Stimulated activated CD4-positive, alpha-beta T cell treated with anti-CD3 and anti-CD28 coated beads, TNF-alpha, amount 100 ng/mL, for 24 hours (primary cell): ENCODE results near the gene ABHD8.
"Not testable (repeated sequence)": the region's sequence is repeated elsewhere in the genome, so short reads cannot be mapped to it uniquely, and the experiment has no call there.

Experiments
- DNase-seq, 3 experiments: peaks; one replicate each; pipeline ENCODE4 v3.0.0-alpha.2; 2020; ENCODE audit warnings: low read depth in 3 of 3

Gene ABHD8

DNA sequence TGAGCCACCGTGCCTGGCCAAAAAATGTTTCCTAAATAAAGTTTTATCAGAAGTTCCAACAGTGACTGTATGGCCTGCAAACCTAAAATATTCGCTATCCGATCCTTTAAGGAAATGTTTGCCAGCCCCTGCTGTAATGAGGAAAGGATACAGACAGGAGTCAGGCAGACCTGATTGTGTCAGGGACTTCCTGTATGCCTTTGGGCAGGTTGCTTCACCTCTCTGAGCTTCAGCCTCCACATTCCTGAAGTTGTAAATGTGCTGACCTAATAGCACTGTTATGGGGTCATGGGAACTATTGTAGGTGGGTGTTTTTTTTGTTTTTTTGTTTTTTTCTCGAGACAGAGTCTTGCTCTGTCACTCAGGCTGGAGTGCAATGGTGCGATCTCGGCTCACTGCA, 6.2 kb downstream of the ABHD8 start:
- DNase-seq = no peak

DNA sequence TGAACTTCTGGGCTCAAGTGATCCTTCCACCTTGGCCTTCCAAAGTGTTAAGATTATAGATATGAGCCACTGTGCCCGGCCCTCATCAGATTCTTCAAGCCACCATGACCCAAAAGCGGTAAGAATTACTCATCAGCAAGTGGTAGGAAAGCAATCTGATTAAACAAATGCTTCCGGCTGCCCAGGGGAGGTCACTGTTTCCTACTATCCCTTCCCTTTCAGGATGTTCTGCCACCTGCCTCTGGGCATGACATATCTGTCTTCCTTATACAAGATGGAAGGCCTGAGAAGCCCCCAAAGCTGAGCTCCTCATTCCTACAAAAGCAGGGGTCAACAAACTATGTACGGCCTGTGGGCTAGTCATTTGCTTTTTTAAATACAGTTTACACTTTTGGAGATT, 7.0 kb downstream of the ABHD8 start:
- no peak for DNase-seq

DNA sequence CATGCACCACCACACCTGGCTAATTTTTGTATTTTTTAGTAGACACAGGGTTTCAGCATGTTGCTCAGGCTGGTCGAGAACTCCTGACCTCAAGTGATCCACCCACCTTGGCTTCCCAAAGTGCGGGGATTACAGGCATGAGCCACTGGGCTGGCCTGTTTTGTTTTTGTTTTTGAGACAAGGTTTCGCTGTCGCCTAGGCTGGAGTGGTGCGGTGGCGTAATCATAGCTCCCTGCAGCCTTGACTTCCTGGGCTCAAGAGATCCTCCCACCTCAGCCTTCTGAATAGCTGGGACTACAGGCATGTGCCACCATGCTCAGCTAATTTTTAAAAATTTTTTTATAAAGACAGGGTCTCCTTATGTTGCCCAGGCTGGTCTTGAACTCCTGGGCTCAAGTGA, 7.7 kb downstream of the ABHD8 start:
- not testable (repeated sequence) for DNase-seq

DNA sequence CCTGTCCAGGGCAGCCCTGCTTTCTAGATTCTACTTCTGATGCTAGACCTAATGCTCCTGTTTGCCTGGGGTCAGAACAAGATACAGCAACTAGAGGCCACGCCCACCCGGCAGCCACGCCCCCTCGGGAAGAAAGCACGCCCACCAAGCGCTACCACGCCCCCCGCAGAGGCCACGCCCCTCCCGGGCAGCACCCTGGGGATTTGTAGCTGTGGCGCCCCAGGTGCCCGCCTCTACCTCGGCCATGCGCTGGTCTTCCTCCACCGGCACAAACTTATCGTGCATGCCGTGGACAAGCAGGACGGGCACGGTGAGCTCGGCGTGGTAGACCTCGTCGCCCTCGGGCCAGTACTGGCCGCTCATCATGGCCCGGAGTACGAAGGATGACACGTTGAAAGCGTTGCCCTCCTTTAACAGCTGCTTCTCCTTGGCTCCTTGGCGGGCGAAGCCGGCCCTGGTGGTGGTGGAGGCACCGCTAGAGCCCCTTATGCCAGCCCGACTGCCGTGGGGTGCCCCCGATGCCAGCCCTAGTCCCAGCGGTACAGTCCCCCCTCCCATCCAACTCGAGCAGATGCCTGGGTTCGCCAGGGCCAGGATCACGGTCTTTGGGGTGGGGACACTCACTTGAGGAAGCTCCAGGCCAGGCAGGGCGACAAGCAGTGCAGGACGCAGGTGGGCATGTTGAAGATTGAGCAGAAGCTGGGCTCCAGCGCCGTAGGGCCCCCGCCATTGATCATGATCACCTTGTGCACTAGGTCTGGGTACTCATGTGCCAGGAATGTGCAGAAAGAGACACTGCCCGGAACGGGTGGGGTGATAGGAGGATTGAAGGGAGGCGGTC, 9.0 kb downstream of the ABHD8 start:
- peak in 1 of 3 experiments; percentile 55 for DNase-seq

DNA sequence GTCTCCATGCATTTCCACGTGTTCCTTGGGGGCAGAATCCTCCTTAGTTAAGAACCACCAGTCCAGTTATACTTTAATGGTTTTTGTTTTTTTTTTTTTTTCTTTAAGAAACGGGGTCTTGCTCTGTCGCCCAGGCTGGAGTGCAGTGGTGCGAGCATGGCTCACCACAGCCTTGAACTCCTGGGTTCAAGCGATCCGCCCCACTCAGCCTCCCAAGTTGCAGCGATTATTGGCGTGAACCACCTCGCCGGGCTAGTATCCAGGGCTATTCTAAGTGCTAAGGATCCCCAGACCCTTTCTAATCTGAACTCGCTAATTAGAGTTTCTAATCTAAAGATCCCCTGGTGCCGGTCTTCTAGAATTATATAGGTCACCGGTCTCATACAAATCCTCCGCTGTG, 9.6 kb downstream of the ABHD8 start:
- no peak for DNase-seq

DNA sequence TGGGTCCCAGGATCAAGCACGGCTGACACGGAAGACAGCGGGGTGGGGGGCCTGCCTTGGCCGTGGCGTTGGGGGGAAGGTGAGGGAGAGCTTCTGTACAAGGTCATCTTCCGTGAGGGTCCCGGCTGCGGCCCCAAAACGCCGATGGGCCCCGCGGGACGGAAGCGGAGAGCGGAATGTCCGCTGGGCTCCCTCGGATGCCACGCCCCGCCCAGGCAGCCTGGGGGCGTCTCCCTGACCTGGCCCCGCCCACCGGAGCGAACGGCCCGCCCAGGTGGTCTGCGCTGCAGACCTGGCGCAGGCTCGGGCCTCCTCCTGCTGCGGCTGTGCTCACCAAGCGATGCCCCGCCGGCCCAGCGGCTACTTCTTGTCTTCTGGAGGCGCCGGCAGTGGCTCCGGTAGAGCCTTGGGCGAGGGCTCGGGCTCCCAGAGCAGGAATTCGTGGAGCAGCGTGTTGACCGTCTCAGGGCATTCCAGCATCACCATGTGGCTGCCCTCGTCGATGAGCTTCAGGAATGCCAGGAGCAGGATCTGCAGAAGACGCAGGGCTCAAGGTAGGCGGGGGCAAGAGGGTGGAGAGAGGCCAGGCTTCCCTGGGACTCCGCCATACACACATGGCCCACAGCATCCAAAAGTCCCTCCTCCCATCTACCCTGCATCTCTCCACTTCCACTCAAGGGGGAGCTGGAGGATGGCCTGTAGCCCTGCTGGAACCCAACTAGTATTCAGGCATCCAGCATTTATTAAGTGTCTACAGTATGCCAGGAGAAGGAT, 10.7 kb downstream of the ABHD8 start:
- DNase-seq = peak; percentile 61 to 81 (median 62)

DNA sequence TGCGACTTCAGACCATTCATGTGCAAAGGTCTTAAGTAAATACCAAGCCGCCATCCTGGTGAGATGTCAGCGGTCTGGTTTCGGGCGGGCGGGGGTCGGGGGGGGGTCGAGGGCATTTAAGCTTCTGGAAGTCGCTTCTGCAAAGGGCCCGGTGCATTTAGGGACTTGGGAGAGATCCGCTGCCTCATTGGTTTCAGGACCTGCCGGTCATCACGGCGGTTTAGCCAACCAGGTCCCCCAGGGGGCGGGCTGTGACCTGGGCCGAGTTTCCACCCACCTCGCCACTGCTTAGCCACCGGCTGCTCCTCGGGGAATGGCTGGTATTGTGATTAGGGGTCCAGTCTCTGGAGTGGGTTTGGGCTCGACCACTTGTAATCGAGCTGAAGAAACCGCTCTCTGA, 13.7 kb downstream of the ABHD8 start:
- DNase-seq = peak in 1 of 3 experiments; percentile 68

DNA sequence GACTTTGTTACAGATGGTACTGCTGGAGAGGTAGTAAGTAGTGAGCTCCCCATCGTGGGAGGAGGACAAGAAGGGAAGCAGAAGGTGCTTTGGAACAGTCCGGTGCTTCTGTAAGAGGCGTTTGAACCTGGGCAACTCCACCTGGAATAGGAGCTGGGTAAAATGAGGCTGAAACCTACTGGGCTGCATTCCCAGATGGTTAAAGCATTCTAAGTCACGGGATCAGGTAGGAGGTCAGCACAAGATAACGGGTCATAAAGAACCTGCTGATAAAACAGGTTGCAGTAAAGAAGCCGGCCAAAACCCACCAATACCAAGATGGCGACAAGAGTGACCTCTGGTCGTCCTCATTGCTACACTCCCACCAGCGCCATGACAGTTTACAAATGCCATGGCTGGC, 16.5 kb downstream of the ABHD8 start:
- DNase-seq = no peak

DNA sequence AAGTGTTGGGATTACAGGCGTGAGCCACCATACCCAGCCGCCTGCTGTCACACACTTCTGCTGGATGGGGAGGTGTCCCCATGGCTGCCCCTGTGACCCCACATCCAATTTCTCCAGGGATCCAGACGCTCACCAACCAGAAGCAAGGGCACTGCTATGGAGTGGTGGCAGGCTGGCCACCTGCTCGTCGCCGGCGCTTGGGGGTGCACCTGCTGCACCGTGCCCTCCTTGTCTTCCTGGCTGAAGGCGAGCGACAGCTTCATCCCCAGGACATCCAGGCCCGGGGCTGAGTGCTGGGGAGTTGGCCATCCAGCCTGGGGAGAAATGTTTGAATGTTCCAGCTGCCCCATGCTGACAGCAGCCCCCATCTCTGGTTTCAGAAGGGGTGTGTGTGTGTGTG, 17.0 kb downstream of the ABHD8 start:
- no peak for DNase-seq

DNA sequence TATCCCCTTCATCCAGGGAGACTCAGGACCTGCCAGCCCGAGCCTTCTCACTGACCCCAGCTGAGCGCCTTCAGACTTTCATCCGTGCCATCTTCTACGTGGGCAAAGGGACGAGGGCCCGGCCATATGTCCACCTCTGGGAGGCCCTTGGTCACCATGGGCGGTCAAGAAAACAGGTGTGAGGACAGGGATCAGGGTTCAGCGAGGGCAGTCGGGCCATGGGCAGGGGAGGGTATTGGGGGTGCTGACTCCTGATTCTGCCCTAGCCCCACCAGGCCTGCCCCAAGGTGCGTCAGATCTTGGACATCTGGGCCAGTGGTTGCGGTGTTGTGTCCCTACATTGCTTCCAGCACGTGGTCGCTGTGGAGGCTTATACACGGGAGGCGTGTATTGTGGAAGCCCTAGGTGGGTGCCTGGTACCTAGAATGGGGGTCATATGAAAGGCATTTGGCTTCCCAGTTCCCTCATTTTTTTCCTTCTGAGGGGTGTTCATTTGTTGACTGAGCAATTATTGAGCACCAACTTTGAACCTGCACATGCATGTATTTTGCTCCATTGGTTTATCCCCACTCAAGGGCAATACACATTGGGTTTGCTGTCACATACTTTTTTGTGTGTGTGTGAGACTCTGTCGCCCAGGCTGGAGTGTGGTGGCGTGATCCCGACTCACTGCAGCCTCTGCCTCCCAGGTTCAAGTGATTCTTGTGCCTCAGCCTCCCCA, 17.6 kb downstream of the ABHD8 start:
- DNase-seq = no peak

DNA sequence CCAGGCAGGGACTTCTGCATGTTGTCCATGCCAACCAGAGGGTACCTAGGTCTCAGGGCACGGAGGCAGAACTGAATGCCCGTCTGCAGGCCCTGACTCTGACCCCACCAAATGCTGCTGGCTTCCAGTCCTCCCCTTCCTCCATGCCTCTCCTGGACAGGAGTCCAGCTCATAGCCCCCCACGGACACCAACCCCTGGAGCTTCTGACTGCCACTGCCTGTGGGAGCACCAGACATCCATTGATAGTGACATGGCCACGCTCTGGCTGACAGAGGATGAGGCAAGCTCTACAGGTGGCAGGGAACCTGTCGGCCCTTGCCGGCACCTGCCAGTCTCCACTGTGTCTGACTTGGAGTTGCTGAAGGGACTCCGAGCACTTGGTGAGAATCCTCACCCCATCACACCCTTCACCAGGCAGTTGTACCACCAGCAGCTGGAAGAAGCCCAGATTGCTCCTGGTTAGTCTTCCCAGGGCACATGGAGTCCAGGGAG, 19.7 kb downstream of the ABHD8 start:
- no peak for DNase-seq

DNA sequence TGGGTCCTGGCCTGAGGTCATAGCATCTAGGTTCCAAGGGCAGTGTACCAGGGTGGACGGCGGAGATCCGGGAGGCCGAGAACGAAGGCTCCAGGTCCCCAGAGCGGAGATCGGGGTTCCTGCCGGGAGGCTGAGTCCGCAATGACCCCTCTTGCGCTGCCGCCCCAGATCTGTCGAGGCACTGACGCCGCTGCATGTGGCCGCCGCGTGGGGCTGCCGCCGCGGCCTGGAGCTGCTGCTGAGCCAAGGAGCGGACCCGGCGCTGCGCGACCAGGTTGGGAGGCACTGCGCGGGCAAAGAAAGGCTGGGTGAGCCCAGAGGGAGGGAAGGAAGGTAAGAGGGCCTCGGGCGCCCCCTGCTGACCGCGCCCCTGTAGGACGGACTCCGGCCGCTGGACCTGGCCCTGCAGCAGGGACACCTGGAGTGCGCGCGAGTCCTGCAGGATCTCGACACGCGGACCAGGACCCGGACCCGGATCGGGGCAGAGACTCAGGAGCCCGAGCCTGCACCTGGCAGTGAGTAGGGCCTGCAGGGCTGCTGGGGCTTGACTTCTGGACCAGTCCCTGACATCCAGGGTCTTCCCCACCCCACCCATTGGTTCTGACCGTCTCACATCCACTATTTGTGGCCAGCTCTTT, 20.6 kb downstream of the ABHD8 start:
- DNase-seq = peak; percentile 55 to 81 (median 59)

DNA sequence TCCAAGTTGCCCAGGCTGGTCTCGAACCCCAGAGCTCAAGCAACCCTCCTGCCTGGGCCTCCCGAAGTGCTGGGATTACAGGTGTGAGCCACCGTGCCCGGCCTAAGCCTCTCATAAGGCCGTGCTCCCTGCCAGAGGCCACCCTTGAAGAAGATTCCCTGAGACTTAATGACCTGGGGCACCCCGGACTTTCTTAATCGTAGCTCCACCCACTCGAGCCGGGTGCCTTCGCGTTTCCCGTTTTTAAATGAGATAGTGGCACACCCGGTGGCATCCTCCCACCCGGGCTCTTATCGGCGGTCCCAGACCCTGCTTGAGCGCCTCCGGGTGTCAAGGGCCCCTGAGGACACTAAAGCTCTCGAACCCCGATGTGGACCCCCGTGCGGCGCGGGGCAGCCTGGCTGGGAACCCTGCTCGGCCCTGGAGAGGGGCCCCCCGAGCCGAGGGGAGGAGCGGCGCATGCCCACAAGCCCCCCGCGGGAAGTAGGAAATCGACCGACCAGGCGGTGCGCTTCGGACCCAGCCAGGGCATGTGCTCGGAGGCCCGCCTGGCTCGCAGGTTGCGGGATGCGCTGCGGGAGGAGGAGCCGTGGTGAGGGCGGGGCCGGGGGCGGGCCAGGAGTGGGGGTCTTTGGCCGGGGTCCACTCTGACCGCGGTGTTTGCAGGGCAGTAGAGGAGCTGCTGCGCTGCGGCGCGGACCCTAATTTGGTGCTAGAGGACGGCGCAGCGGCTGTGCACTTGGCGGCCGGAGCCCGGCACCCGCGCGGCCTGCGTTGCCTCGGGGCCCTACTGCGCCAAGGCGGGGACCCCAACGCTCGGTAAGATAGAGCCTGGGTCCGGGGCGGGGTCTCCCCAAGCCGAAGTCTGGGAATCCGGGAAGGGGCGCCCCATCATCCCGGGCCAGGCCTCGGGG, 21.6 kb downstream of the ABHD8 start, which contains the start of gene ANKLE1:
TSS of gene ANKLE1 (plus strand) at position 511 of the 914 bp plus-strand sequence. CDS start at position 531, 20 bp downstream.
- DNase-seq = peak in 1 of 3 experiments; percentile 46

DNA sequence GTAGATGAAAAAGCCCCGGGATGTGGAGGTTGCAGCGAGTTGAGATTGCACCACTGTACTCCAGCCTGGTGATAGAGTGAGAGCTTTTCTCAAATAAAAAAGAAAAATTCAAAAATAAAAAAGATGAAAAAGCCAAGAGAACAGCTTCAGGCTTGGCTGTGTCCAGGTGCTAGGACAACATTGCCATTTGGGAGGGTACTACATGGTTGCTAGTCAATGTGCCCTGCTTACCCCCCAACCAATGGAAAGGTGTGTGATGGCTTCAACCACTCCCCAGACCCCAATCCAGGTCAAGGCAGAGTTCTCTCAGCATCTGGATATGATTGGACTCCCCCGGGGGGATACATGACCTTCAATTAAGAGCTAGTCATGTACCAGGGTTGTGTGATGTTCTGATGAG, 23.8 kb downstream of the ABHD8 start:
- no peak for DNase-seq

DNA sequence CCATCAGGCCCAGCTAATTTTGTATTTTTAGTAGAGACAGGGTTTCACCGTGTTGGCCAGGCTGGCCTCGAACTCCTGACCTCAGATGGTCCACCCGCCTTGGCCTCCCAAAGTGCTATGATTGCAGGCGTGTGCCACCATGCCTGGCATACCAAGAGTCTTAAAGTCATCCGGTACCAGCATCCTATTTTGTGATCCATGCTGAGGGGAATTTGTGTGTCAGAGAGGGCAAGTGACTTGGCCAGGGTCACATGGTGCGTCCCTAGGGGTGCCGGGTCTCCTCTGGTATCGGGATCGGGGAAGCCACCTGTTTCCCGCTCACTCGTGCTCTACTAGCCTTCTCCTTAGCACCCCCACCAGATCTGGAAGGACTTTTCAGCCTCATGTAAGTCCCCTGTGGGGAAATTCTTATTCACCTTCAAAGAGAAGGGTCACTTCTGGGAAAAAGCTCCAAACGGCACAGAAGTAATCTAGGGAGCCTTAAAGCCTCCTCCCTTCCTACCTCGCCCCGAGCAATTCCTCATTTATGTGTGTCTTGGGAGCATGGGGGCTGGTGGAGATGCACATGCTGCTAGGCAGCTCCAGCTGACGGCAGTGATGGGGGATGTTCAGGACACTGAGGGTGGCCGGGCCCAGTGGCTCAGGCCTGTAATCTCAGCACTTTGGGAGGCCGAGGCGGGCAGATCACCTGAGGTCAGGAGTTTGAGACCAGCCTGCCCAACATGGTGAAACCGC, 27.6 kb downstream of the ABHD8 start:
- DNase-seq = no peak

DNA sequence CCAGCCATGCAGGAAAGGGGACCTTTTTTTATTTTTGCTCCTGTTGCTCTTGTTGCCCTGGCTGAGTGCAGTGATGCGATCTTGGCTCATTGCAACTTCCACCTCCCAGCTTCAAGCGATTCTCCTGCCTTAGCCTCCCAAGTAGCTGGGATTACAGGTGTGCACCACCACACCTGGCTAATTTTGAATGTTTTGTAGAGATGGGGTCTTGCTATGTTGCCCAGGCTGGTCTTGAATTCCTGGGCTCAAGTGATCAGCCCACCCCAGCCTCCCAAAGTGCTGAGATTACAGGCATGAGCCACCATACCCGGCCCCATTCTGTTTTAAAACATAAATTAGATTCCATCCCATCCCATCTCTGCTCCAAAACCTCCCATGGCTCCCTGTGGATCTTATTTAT, 28.3 kb downstream of the ABHD8 start:
- not testable (repeated sequence) for DNase-seq

DNA sequence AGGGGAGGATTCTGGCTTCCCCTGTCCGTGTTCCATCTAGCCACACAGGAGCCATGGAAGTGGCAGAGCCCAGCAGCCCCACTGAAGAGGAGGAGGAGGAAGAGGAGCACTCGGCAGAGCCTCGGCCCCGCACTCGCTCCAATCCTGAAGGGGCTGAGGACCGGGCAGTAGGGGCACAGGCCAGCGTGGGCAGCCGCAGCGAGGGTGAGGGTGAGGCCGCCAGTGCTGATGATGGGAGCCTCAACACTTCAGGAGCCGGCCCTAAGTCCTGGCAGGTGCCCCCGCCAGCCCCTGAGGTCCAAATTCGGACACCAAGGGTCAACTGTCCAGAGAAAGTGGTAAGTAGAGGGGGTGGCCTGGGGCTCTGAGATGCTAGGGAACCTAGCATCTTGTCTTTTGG, 34.5 kb downstream of the ABHD8 start:
- DNase-seq = no peak

DNA sequence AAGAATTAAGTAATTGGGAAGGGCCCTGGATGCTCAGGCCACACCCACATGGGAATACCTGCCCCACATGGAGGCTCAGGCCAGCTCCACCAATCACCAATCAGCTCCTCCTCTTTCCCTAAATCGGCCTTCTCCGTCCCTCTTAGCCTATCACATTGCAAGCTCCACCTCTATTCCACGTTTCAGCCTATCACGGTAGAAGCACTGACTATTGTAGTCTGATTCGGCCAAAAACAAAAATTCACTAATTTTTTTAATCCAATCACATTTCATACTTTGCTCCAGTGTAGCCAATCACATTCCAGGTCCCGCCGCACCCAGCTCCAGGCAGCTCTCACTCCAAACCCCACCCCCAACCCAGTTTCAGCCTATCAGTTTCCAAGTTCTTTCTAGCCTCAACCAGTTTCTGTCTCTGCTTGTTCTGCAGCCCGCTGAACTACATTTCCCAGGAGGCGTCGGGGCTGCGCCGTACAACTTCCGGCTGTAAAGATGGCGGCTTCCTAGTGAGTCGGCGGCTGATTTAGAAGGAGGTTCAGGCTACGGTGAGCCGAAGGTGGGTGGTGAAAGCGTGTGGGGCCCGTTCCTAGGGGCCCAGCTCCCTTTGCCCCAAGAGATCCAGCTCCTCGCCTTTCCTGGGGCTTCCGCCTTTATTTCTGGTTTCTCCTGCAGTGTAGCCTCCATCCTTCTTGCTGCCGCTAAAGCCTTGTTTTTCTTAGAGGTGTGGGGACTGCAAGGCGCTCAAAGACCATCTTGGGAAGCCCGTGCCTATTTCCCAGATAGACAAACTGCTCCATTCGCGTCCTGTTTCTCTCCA, 36.0 kb downstream of the ABHD8 start, which contains the start of gene BABAM1:
TSS of gene BABAM1 (plus strand) at position 469 of the 814 bp plus-strand sequence. CDS start 1,364 bp downstream, outside the sequence.
- DNase-seq = peak; percentile 92 to 93 (median 93)

DNA sequence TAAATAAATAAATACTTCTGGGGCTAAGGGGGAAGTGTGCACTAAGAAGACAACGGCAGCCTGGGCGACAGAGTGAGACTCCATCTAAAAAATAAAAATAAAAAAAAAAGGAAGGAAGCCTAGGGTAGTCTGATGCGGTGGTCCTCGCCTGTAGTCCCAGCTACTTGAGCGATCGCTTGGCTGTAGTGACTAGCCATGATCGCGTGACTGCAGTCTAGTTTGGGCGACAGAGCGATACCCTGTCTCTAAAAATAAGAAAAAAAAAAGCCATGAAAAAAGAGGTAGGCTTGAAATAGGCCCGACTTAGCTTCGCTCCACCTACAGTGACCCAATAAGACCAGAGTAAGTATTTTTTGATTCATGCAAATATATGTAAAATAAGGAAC, 36.6 kb downstream of the ABHD8 start:
- no peak for DNase-seq
